HepG2 (cell line): ENCODE measurements around the gene SLC22A5. TPM values are rescaled to one million over a fixed set of nuclear protein-coding genes. Genes with fewer than 3 reads are reported as not detected.

Source experiments
- ATF6 ChIP-seq: sonication (generic); formaldehyde crosslinking; conservative IDR thresholded peaks from 2 replicates; pipeline ENCODE4 v1.4.0; 2020; ENCODE audit warnings: missing genetic modification reagents
- BCL3 ChIP-seq: sonication (generic); formaldehyde crosslinking; IDR thresholded peaks from 2 replicates; pipeline ENCODE4 v1.5.1; 2020; ENCODE audit warnings: mild to moderate bottlenecking, missing genetic modification reagents, moderate library complexity
- GATAD1 ChIP-seq: IDR thresholded peaks from 2 replicates; pipeline ENCODE4 v1.6.1; 2016; ENCODE audit warnings: missing genetic modification reagents, missing compliant biosample characterization
- MXD3 ChIP-seq: IDR thresholded peaks from 2 replicates; pipeline ENCODE4 v1.6.1; 2016; ENCODE audit warnings: mild to moderate bottlenecking, missing biosample characterization, missing genetic modification reagents
- NFE2 ChIP-seq: sonication (generic); formaldehyde crosslinking; IDR thresholded peaks from 2 replicates; pipeline ENCODE4 v1.4.0; 2020; ENCODE audit warnings: missing genetic modification reagents
- POGK ChIP-seq: sonication (generic); formaldehyde crosslinking; conservative IDR thresholded peaks from 2 replicates; pipeline ENCODE4 v1.8.0; 2022; ENCODE audit warnings: mild to moderate bottlenecking, moderate library complexity, missing genetic modification reagents
- U2AF2 ChIP-seq: fragments of 200-400 bp; formaldehyde crosslinking; IDR thresholded peaks from 2 replicates; pipeline ENCODE4 v1.6.1; 2017; ENCODE audit warnings: low read depth, mild to moderate bottlenecking, low read length
- UBTF ChIP-seq: sonication (generic); formaldehyde crosslinking; IDR thresholded peaks from 2 replicates; pipeline ENCODE4 v1.4.0; 2020; ENCODE audit warnings: mild to moderate bottlenecking, missing genetic modification reagents
- ZIK1 ChIP-seq: sonication (generic); formaldehyde crosslinking; IDR thresholded peaks from 2 replicates; pipeline ENCODE4 v1.5.0; 2020; ENCODE audit warnings: mild to moderate bottlenecking, low read depth, missing genetic modification reagents, borderline replicate concordance
- ZNF180 ChIP-seq: sonication (generic); formaldehyde crosslinking; IDR thresholded peaks from 2 replicates; pipeline ENCODE4 v1.4.0; 2020; ENCODE audit warnings: low read depth, missing genetic modification reagents, borderline replicate concordance
- ZNF24 ChIP-seq: fragments of 450-650 bp; IDR thresholded peaks from 2 replicates; pipeline ENCODE4 v1.6.1; 2017; ENCODE audit warnings: antibody characterized with exemption, mild to moderate bottlenecking
- ZNF292 ChIP-seq: sonication (generic); formaldehyde crosslinking; IDR thresholded peaks from 2 replicates; pipeline ENCODE4 v1.8.1; 2022; ENCODE audit warnings: mild to moderate bottlenecking, low read depth, missing genetic modification reagents, borderline replicate concordance
- ZNF512B ChIP-seq: sonication (generic); formaldehyde crosslinking; IDR thresholded peaks from 2 replicates; pipeline ENCODE4 v1.5.1; 2020; ENCODE audit warnings: missing genetic modification reagents, mild to moderate bottlenecking, borderline replicate concordance
- ZNF644 ChIP-seq: IDR thresholded peaks from 2 replicates; pipeline ENCODE4 v1.6.1; 2016; ENCODE audit warnings: low read depth
- ZSCAN12 ChIP-seq: sonication (generic); formaldehyde crosslinking; IDR thresholded peaks from 2 replicates; pipeline ENCODE4 v1.9.0; 2021; ENCODE audit warnings: mild to moderate bottlenecking, missing genetic modification reagents
- polyA plus RNA-seq, 8 experiments: library from polyadenylated mRNA; depleted of rRNA in 3 of 8; stranded (reverse) in 7 of 8; unstranded in 1 of 8; fragments of >200 nt; fragmentation: Illumina TruSeq in 4 of 8; extraction: Trizol in 4 of 8; gene quantifications; 2 replicates each; pipeline versions ENCODE4 v1.2.1 to v1.2.3, GENCODE V29; 2011 to 2016; ENCODE audit warnings: low read depth in 4 of 8, missing spikeins in 1 of 8, mixed read lengths in 1 of 8; ENCODE audit not compliant: insufficient read depth in 1 of 8
- total RNA-seq, 5 experiments: library from RNA; depleted of rRNA; stranded (reverse); fragments of >200 nt; fragmentation: Illumina TruSeq; extraction: Trizol; gene quantifications; 2 replicates each; pipeline ENCODE4 v1.2.3, GENCODE V29; 2016; ENCODE audit warnings: low read depth in 1 of 5

Gene SLC22A5
- total and polyA plus RNA-seq, 2 of the 13 experiments (the other 11 are each of a cell fraction or from before 2014, with no cell fraction given): 7.1 to 15.1 TPM

- TF ChIP-seq NFE2 (CRISPR knock-in tag): no peak
- TF ChIP-seq BCL3: peak; percentile 87
- TF ChIP-seq ZIK1 (CRISPR knock-in tag): 0 out of 2 replicates have a peak, but pooled peaks have one; percentile 30
- TF ChIP-seq ATF6 (CRISPR knock-in tag): 0 out of 2 replicates have a peak, but pooled peaks have one; percentile 55
- TF ChIP-seq ZNF292 (CRISPR knock-in tag): 0 out of 2 replicates have a peak, but pooled peaks have one; percentile 36
- TF ChIP-seq ZNF644 (CRISPR knock-in tag): 0 out of 2 replicates have a peak, but pooled peaks have one; percentile 16
- TF ChIP-seq GATAD1 (CRISPR knock-in tag): 0 out of 2 replicates have a peak, but pooled peaks have one; percentile 17
- TF ChIP-seq MXD3 (CRISPR knock-in tag): peak; percentile 68; the same call in 1 of the 2 replicates
- TF ChIP-seq UBTF: peak; percentile 89
- 0 out of 2 replicates have a peak, but pooled peaks have one; percentile 13 for TF ChIP-seq ZNF24
- peak; percentile 54 for TF ChIP-seq POGK (CRISPR knock-in tag)
- TF ChIP-seq ZSCAN12 (CRISPR knock-in tag): peak; percentile 17; the same call in 1 of the 2 replicates
- no peak for TF ChIP-seq U2AF2
- no peak for TF ChIP-seq ZNF512B (CRISPR knock-in tag)
- no peak for TF ChIP-seq ZNF180 (CRISPR knock-in tag)
Observed at GRCh38 chr5:132410451-132411303, 41.2 kb downstream of the SLC22A5 start (continued).
